Mesothelial cell of epicardium (in vitro differentiated cells): ENCODE measurements around the gene PCCA. TPM values are rescaled to one million over a fixed set of nuclear protein-coding genes. Genes with fewer than 3 reads are reported as not detected.

Experiments used
- DNase-seq, 2 experiments: peaks; one replicate each; pipeline ENCODE4 v3.0.0; 2021; ENCODE audit warnings: low spot score in 2 of 2; ENCODE audit not compliant: unreplicated experiment in 2 of 2
- H3K27ac Mint-ChIP-seq: 2 replicates; pipeline ENCODE4 v1.8.0; 2021; ENCODE audit warnings: mixed read lengths
- H3K27me3 Mint-ChIP-seq: 2 replicates; pipeline ENCODE4 v1.8.0; 2021; ENCODE audit warnings: low read depth, mixed read lengths
- H3K36me3 Mint-ChIP-seq: 2 replicates; pipeline ENCODE4 v1.8.0; 2021; ENCODE audit warnings: mixed read lengths
- H3K4me1 Mint-ChIP-seq: 2 replicates; pipeline ENCODE4 v1.8.0; 2021; ENCODE audit warnings: mixed read lengths
- H3K4me3 Mint-ChIP-seq: 2 replicates; pipeline ENCODE4 v1.8.0; 2021; ENCODE audit warnings: mild to moderate bottlenecking, moderate library complexity, mixed read lengths
- H3K9me3 Mint-ChIP-seq: 2 replicates; pipeline ENCODE4 v1.8.0; 2021; ENCODE audit warnings: mixed read lengths
- CTCF ChIP-seq: fragments of 200-600 bp; sonication (generic); IDR thresholded peaks from one replicate; pipeline ENCODE4 v1.5.0; 2021; ENCODE audit warnings: antibody characterized with exemption; ENCODE audit not compliant: unreplicated experiment
- total RNA-seq: library from RNA; stranded (reverse); gene quantifications from 3 replicates; pipeline ENCODE4 v1.2.1, GENCODE V29; 2021

Gene PCCA
- total RNA-seq, 1 donor from 2014 or later, result 41.6 TPM

- no peak for DNase-seq
Measured at GRCh38 chr13:100334214-100334613, 245.3 kb downstream of the PCCA start.

GRCh38 chr13:100336795-100337516 lies 248.1 kb downstream of the PCCA start:
- Mint-ChIP-seq H3K27ac (no peak overlapping the region), H3K4me3 (no peak overlapping the region), H3K27me3 (no peaks in the 10 kb centered on the region), H3K4me1 (no peaks in the 10 kb centered on the region), H3K9me3 (peaks cover 23% of the 10 kb centered on the region), H3K36me3 (peaks cover 53% of the 10 kb centered on the region)
- TF ChIP-seq CTCF, result no peak
- no peak for DNase-seq

More at GRCh38 chr13:100334214-100334613, 245.3 kb downstream of the PCCA start:
- Mint-ChIP-seq H3K4me3 (no peak overlapping the region), H3K9me3 (peaks cover 24% of the 10 kb centered on the region), H3K27ac (no peak overlapping the region), H3K4me1 (no peaks in the 10 kb centered on the region), H3K36me3 (peaks cover 57% of the 10 kb centered on the region), H3K27me3 (no peaks in the 10 kb centered on the region)
- TF ChIP-seq CTCF, result no peak

- no peaks in the 10 kb centered on the region for H3K4me1 Mint-ChIP-seq
- no peak overlapping the region for H3K27ac Mint-ChIP-seq
- DNase-seq, result no peak
- H3K36me3 Mint-ChIP-seq, result peaks cover 51% of the 10 kb centered on the region
- peaks cover 25% of the 10 kb centered on the region for H3K9me3 Mint-ChIP-seq
- no peak overlapping the region for H3K4me3 Mint-ChIP-seq
- TF ChIP-seq CTCF, result no peak
- no peaks in the 10 kb centered on the region for H3K27me3 Mint-ChIP-seq
Measured at GRCh38 chr13:100338275-100338674, 249.4 kb downstream of the PCCA start.

GRCh38 chr13:100339411-100339940 lies 250.6 kb downstream of the PCCA start:
- DNase-seq, result no peak
- Mint-ChIP-seq H3K9me3 (peaks cover 25% of the 10 kb centered on the region), H3K4me1 (no peaks in the 10 kb centered on the region), H3K4me3 (no peak overlapping the region), H3K27me3 (no peaks in the 10 kb centered on the region), H3K27ac (no peak overlapping the region), H3K36me3 (peaks cover 46% of the 10 kb centered on the region)
- TF ChIP-seq CTCF, result no peak

- H3K4me1 Mint-ChIP-seq, result no peaks in the 10 kb centered on the region
- DNase-seq, result no peak
- no peak overlapping the region for H3K4me3 Mint-ChIP-seq
- H3K36me3 Mint-ChIP-seq, result peaks cover 43% of the 10 kb centered on the region
- no peak for TF ChIP-seq CTCF
- no peak overlapping the region for H3K27ac Mint-ChIP-seq
- no peaks in the 10 kb centered on the region for H3K27me3 Mint-ChIP-seq
- H3K9me3 Mint-ChIP-seq, result peaks cover 24% of the 10 kb centered on the region
Measured at GRCh38 chr13:100340865-100341264, 252.0 kb downstream of the PCCA start.
